ENCODE results near the gene TBCD.

Gene TBCD

DNA sequence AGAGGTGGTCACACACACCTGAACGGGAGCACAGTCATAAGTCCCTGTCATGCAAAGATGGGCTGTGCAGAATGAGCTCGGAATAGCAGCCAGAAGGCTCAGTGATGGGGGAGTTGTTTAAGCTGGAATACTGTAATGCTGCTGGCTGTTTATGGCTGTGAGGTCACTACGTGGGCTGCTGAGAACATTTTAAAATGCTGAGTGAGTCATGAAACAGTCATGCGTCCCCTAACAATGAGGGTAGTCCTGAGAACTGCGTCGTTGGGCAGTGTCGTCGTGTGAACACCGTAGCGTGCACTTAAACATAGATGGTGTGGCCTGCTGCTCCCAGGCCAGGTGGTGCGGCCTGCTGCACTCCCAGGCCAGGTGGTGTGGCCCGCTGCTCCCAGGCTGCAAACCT is 39.7 kb downstream of the TBCD start:
- H3K4me3 ChIP-seq (ENCODE audit: low read depth, low read length): no peak overlapping the region
- in situ Hi-C loops (cut with HindIII; ENCODE audit: low sequenced_read_pairs): no loop called here
- TF ChIP-seq, protein P1, sequence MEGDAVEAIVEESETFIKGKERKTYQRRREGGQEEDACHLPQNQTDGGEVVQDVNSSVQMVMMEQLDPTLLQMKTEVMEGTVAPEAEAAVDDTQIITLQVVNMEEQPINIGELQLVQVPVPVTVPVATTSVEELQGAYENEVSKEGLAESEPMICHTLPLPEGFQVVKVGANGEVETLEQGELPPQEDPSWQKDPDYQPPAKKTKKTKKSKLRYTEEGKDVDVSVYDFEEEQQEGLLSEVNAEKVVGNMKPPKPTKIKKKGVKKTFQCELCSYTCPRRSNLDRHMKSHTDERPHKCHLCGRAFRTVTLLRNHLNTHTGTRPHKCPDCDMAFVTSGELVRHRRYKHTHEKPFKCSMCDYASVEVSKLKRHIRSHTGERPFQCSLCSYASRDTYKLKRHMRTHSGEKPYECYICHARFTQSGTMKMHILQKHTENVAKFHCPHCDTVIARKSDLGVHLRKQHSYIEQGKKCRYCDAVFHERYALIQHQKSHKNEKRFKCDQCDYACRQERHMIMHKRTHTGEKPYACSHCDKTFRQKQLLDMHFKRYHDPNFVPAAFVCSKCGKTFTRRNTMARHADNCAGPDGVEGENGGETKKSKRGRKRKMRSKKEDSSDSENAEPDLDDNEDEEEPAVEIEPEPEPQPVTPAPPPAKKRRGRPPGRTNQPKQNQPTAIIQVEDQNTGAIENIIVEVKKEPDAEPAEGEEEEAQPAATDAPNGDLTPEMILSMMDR (IDR thresholded peaks at IDR 0.05; ENCODE audit: low read depth, low read length, missing control alignments): no peak
- DNase-seq (ENCODE audit: low read depth): peak; percentile 87

- DNase-seq (ENCODE audit: low read depth): no peak
- TF ChIP-seq, protein P1 (IDR thresholded peaks at IDR 0.05; ENCODE audit: low read depth, low read length, missing control alignments): no peak
- in situ Hi-C loops (cut with HindIII; ENCODE audit: low sequenced_read_pairs): no loop called here
- no peak overlapping the region for H3K4me3 ChIP-seq (ENCODE audit: low read depth, low read length)
Observed at GRCh38 chr17:82793974-82794630, 42.2 kb downstream of the TBCD start.

DNA sequence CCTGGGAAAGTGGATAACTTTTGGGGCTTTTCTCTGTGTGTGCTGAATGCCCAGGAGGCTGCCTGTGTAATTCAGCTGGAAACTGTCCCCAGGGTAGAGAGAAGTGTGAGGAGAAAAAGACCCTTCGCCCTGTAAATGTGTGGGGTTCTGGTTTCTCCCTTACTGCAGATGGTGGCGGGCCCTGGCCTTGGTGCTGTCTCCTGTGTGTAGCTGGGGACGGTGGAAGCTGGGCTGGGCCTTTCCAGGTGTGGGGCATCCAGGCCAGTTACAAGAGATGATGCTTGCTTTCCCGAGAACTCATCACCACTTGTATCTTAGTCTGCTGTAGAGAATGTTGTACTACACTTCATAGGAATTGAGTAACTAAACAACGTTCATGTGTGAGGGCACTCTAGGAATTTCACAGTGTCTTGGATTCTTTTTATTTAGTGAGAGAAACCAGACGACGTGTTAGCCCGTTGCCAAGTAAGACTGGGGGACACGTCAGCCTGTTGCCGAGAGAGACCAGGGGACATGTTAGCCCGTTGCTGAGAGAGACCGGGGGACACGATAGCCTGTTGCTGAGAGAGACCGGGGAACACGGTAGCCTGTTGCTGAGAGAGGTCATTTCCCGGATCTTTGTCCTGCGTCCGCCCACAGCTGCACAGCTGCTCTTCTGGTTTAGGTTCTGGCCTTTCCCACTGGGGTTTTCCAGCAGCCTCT is 43.1 kb downstream of the TBCD start:
- DNase-seq (ENCODE audit: low read depth): no peak
- H3K4me3 ChIP-seq (ENCODE audit: low read depth, low read length): no peak overlapping the region
- TF ChIP-seq, protein P1 (IDR thresholded peaks at IDR 0.05; ENCODE audit: low read depth, low read length, missing control alignments): no peak
- in situ Hi-C loops (cut with HindIII; ENCODE audit: low sequenced_read_pairs): no loop called here

- H3K4me3 ChIP-seq (ENCODE audit: low read depth, low read length): no peak overlapping the region
- in situ Hi-C loops (cut with HindIII; ENCODE audit: low sequenced_read_pairs): no loop called here
- DNase-seq (ENCODE audit: low read depth): no peak
- TF ChIP-seq, protein P1 (IDR thresholded peaks at IDR 0.05; ENCODE audit: low read depth, low read length, missing control alignments): no peak
Observed at GRCh38 chr17:82795615-82796014, 43.8 kb downstream of the TBCD start.

- TF ChIP-seq, protein P1 (IDR thresholded peaks at IDR 0.05; ENCODE audit: low read depth, low read length, missing control alignments): no peak
- no peak overlapping the region for H3K4me3 ChIP-seq (ENCODE audit: low read depth, low read length)
- in situ Hi-C loops (cut with HindIII; ENCODE audit: low sequenced_read_pairs): no loop called here
- no peak for DNase-seq (ENCODE audit: low read depth)
Observed at GRCh38 chr17:82797061-82797460, 45.2 kb downstream of the TBCD start.

DNA sequence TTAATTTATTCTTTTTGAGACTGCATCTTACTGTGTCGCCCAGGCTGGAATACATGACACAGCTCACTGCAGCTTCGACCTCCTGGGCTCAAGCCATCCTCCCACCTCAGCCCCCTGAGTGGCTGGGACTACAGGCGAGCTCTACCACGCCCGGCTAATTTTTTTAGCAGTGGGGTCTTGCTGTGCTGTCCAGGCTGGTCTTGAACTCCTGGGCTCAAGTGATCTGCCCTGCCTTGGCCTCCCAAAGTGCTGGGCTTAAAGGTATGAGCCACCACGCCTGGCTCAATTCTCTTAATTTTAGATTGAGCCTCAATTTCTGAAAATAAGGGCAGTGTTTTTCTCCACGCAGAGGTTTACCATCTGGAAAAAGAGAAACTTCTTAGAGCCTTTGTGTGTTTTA is 46.9 kb downstream of the TBCD start:
- H3K4me3 ChIP-seq (ENCODE audit: low read depth, low read length): no peak overlapping the region
- TF ChIP-seq, protein P1 (IDR thresholded peaks at IDR 0.05; ENCODE audit: low read depth, low read length, missing control alignments): no peak
- no peak for DNase-seq (ENCODE audit: low read depth)
- in situ Hi-C loops (cut with HindIII; ENCODE audit: low sequenced_read_pairs): no loop called here

Measured in astrocyte of the cerebellum (primary cell).